WI38 (cell line): ENCODE measurements around the gene ECI2.

Experiments used
- H3K4me3 ChIP-seq: 2 replicates; pipeline ENCODE4 v1.5.1; 2011; ENCODE audit warnings: low read depth, mild to moderate bottlenecking, control low read depth, low read length
- TF ChIP-seq, protein P1 (sequence below): IDR thresholded peaks from 2 replicates; pipeline ENCODE4 v1.5.1; 2012; ENCODE audit warnings: low read depth, mild to moderate bottlenecking, control low read depth, low read length

The ECI2 gene

DNA sequence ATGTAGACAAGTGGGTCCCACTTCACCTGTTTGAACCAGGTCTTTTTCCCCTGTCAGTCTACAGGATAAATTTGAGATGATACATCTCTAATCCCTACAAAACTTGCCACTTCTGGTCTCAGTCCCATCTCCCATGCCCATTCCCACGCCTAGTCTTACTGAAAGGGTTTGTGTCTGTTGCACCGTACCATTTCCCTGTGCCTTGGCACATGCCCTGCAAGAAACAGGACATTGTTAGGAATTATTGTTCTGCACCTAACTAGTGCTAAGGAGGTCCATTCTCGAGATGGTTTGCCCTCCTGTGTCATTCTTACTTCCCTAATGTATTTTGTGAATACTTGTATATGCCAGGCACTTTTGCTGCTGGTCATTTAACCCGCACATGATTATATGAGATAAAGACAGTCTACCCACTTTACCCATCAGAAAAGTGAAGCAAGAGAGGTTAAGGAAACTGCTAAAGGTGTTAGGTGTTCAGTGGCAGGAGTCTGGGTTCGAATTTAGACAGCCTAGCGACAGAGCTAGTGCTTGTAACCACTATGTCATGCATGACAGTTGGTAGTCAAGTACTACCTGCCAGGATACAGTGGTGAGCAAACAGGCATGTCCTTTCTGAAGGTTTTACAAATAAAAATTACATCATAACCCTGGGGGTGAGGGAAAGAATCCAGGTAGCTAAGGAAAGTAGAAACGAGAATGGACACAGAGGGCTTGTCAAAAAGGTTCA is 69.2 kb downstream of the ECI2 start:
- TF ChIP-seq, protein P1, sequence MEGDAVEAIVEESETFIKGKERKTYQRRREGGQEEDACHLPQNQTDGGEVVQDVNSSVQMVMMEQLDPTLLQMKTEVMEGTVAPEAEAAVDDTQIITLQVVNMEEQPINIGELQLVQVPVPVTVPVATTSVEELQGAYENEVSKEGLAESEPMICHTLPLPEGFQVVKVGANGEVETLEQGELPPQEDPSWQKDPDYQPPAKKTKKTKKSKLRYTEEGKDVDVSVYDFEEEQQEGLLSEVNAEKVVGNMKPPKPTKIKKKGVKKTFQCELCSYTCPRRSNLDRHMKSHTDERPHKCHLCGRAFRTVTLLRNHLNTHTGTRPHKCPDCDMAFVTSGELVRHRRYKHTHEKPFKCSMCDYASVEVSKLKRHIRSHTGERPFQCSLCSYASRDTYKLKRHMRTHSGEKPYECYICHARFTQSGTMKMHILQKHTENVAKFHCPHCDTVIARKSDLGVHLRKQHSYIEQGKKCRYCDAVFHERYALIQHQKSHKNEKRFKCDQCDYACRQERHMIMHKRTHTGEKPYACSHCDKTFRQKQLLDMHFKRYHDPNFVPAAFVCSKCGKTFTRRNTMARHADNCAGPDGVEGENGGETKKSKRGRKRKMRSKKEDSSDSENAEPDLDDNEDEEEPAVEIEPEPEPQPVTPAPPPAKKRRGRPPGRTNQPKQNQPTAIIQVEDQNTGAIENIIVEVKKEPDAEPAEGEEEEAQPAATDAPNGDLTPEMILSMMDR, result no peak
- no peak overlapping the region for H3K4me3 ChIP-seq
